GM12878 (cell line): ENCODE measurements around the gene IRF9.

ENCODE experiments used
- ASH2L ChIP-seq: fragments of 300-600, 200-600 bp; sonication (generic); IDR thresholded peaks from 2 replicates; pipeline ENCODE4 v1.6.1; 2017; ENCODE audit warnings: low read depth, mild to moderate bottlenecking, borderline replicate concordance
- BACH1 ChIP-seq: fragments of 450-650 bp; IDR thresholded peaks from 2 replicates; pipeline ENCODE4 v1.6.1; 2017; ENCODE audit warnings: mild to moderate bottlenecking, borderline replicate concordance
- CHD4 ChIP-seq: fragments of 200-600 bp; sonication (generic); IDR thresholded peaks from 2 replicates; pipeline ENCODE4 v1.6.1; 2016; ENCODE audit warnings: mild to moderate bottlenecking
- EZH2 ChIP-seq: IDR thresholded peaks from 2 replicates; pipeline ENCODE4 v1.6.1; 2012; ENCODE audit warnings: low read depth, mild to moderate bottlenecking, control low read depth, inconsistent platforms, low read length, borderline replicate concordance; ENCODE audit not compliant: control insufficient read depth
- IRF3 ChIP-seq: fragments of 450-650 bp; IDR thresholded peaks from 2 replicates; pipeline ENCODE4 v1.6.1; 2014; ENCODE audit warnings: mild to moderate bottlenecking
- POLR2A ChIP-seq: IDR thresholded peaks from 2 replicates; pipeline ENCODE4 v1.6.1; 2011; ENCODE audit warnings: low read depth, mild to moderate bottlenecking, low read length
- RAD21 ChIP-seq: IDR thresholded peaks from 2 replicates; pipeline ENCODE4 v1.6.1; 2011; ENCODE audit warnings: mild to moderate bottlenecking, low read depth, low read length, moderate library complexity; ENCODE audit not compliant: insufficient read depth
- RAD51 ChIP-seq: fragments of 450-650 bp; IDR thresholded peaks from 2 replicates; pipeline ENCODE4 v1.6.1; 2016; ENCODE audit warnings: moderate library complexity, mild to moderate bottlenecking, inconsistent platforms
- SMC3 ChIP-seq: IDR thresholded peaks from 2 replicates; pipeline ENCODE4 v1.6.1; 2011; ENCODE audit warnings: low read length, improper control_type of control experiment, borderline replicate concordance
- TCF7 ChIP-seq: IDR thresholded peaks from 2 replicates; pipeline ENCODE4 v1.6.1; 2014; ENCODE audit warnings: antibody characterized with exemption, borderline replicate concordance
- TF ChIP-seq, protein P1 (sequence below), 3 experiments: IDR thresholded peaks in 2 of 3; conservative IDR thresholded peaks in 1 of 3; 2 replicates each; pipeline ENCODE4 v1.5.1; 2011; ENCODE audit warnings: low read depth in 3 of 3, low read length in 3 of 3, mild to moderate bottlenecking in 3 of 3, control low read depth in 2 of 3, moderate library complexity in 2 of 3, inconsistent platforms in 1 of 3, mixed read lengths in 1 of 3; ENCODE audit not compliant: control insufficient read depth in 2 of 3, insufficient read depth in 1 of 3; ENCODE audit errors: extremely low read depth in 1 of 3
- TF ChIP-seq, protein P2 (sequence below): fragments of 450-650 bp; IDR thresholded peaks from 2 replicates; pipeline ENCODE4 v1.6.1; 2016; ENCODE audit warnings: mild to moderate bottlenecking
- TF ChIP-seq, protein P3 (sequence below): IDR thresholded peaks from 2 replicates; pipeline ENCODE4 v1.6.1; 2012; ENCODE audit warnings: low read length, inconsistent platforms

- TF ChIP-seq EZH2 = no peak
- no peak for TF ChIP-seq TCF7
- TF ChIP-seq RAD21 = no peak
- TF ChIP-seq CHD4 = no peak
- TF ChIP-seq, protein P1, sequence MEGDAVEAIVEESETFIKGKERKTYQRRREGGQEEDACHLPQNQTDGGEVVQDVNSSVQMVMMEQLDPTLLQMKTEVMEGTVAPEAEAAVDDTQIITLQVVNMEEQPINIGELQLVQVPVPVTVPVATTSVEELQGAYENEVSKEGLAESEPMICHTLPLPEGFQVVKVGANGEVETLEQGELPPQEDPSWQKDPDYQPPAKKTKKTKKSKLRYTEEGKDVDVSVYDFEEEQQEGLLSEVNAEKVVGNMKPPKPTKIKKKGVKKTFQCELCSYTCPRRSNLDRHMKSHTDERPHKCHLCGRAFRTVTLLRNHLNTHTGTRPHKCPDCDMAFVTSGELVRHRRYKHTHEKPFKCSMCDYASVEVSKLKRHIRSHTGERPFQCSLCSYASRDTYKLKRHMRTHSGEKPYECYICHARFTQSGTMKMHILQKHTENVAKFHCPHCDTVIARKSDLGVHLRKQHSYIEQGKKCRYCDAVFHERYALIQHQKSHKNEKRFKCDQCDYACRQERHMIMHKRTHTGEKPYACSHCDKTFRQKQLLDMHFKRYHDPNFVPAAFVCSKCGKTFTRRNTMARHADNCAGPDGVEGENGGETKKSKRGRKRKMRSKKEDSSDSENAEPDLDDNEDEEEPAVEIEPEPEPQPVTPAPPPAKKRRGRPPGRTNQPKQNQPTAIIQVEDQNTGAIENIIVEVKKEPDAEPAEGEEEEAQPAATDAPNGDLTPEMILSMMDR (IDR thresholded peaks at IDR 0.05 in 2 of 3, conservative IDR thresholded peaks at IDR 0.05 in 1 of 3; ENCODE audit: control insufficient read depth in 2 of 3, extremely low read depth in 1 of 3, insufficient read depth in 1 of 3, low read depth in 3 of 3, low read length in 3 of 3) = no peak
- TF ChIP-seq, protein P2, sequence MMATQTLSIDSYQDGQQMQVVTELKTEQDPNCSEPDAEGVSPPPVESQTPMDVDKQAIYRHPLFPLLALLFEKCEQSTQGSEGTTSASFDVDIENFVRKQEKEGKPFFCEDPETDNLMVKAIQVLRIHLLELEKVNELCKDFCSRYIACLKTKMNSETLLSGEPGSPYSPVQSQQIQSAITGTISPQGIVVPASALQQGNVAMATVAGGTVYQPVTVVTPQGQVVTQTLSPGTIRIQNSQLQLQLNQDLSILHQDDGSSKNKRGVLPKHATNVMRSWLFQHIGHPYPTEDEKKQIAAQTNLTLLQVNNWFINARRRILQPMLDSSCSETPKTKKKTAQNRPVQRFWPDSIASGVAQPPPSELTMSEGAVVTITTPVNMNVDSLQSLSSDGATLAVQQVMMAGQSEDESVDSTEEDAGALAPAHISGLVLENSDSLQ = no peak
- no peak for TF ChIP-seq SMC3
- no peak for TF ChIP-seq RAD51
- TF ChIP-seq POLR2A = no peak
- TF ChIP-seq BACH1 = no peak
- TF ChIP-seq, protein P3, sequence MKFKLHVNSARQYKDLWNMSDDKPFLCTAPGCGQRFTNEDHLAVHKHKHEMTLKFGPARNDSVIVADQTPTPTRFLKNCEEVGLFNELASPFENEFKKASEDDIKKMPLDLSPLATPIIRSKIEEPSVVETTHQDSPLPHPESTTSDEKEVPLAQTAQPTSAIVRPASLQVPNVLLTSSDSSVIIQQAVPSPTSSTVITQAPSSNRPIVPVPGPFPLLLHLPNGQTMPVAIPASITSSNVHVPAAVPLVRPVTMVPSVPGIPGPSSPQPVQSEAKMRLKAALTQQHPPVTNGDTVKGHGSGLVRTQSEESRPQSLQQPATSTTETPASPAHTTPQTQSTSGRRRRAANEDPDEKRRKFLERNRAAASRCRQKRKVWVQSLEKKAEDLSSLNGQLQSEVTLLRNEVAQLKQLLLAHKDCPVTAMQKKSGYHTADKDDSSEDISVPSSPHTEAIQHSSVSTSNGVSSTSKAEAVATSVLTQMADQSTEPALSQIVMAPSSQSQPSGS = no peak
- TF ChIP-seq ASH2L = no peak
- TF ChIP-seq IRF3 = no peak
These were observed 9.5 kb upstream of the IRF9 start for GRCh38 chr14:24151404-24152080.
